HG02870 (cell line): ENCODE measurements around the gene RYK.
A peak's percentile ranks its signal among the peaks of the same experiment; 100 is the strongest.
"Not testable (repeated sequence)": the region's sequence is repeated elsewhere in the genome, so short reads cannot be mapped to it uniquely, and the experiment has no call there.

Source experiments
- ATAC-seq: cut with Tn5 transposase; IDR thresholded peaks from one replicate; pipeline ENCODE4 v1.9.1; 2021; ENCODE audit warnings: mild to moderate bottlenecking, moderate library complexity; ENCODE audit not compliant: unreplicated experiment

RYK gene

GRCh38 chr3:134224796-134225156 lies 25.9 kb downstream of the RYK start:
- not testable (repeated sequence) for ATAC-seq

GRCh38 chr3:134222835-134223234 lies 27.8 kb downstream of the RYK start:
- no peak for ATAC-seq

- ATAC-seq: no peak
These were observed 33.8 kb downstream of the RYK start for GRCh38 chr3:134216851-134217250.

GRCh38 chr3:134216191-134216764 lies 34.4 kb downstream of the RYK start:
- no peak for ATAC-seq

- no peak for ATAC-seq
These were observed 36.4 kb downstream of the RYK start for GRCh38 chr3:134214239-134214638.

- ATAC-seq: peak; percentile 57
These were observed 37.5 kb downstream of the RYK start for GRCh38 chr3:134212967-134213665.

- ATAC-seq: peak; percentile 58
These were observed 38.9 kb downstream of the RYK start for GRCh38 chr3:134211797-134212196.

GRCh38 chr3:134205451-134205850 lies 45.2 kb downstream of the RYK start:
- no peak for ATAC-seq

- ATAC-seq: no peak
These were observed 49.2 kb downstream of the RYK start for GRCh38 chr3:134201201-134202130.

GRCh38 chr3:134199880-134200279 lies 50.8 kb downstream of the RYK start:
- ATAC-seq: not testable (repeated sequence)

- ATAC-seq: no peak
These were observed 51.4 kb downstream of the RYK start for GRCh38 chr3:134199240-134199639.

- no peak for ATAC-seq
These were observed 52.2 kb downstream of the RYK start for GRCh38 chr3:134198414-134198813.

- peak; percentile 57 for ATAC-seq
These were observed 52.9 kb downstream of the RYK start for GRCh38 chr3:134197681-134198261.

- no peak for ATAC-seq
These were observed 56.4 kb downstream of the RYK start for GRCh38 chr3:134194247-134194646.

GRCh38 chr3:134190250-134190649 lies 60.4 kb downstream of the RYK start:
- no peak for ATAC-seq

GRCh38 chr3:134189849-134190248 lies 60.8 kb downstream of the RYK start:
- no peak for ATAC-seq

- ATAC-seq: no peak
These were observed 64.3 kb downstream of the RYK start for GRCh38 chr3:134186391-134186790.

- ATAC-seq: no peak
These were observed 69.9 kb downstream of the RYK start for GRCh38 chr3:134180761-134181160.

GRCh38 chr3:134179508-134179907 lies 71.2 kb downstream of the RYK start:
- ATAC-seq: no peak

- ATAC-seq: no peak
These were observed 87.6 kb downstream of the RYK start for GRCh38 chr3:134163096-134163495.

GRCh38 chr3:134161898-134162615 lies 88.6 kb downstream of the RYK start:
- no peak for ATAC-seq
